Activated CD4-positive, alpha-beta T cell treated with anti-CD3 and anti-CD28 coated beads, Interleukin-2, amount 50 U/mL, for 4 hours (primary cell): ENCODE results near the gene DHX32.
"Not testable (repeated sequence)": the region's sequence is repeated elsewhere in the genome, so short reads cannot be mapped to it uniquely, and the experiment has no call there.

Source experiments
- DNase-seq, 2 experiments: peaks; one replicate each; pipeline ENCODE4 v3.0.0-alpha.2; 2020

DHX32 gene, protein sequence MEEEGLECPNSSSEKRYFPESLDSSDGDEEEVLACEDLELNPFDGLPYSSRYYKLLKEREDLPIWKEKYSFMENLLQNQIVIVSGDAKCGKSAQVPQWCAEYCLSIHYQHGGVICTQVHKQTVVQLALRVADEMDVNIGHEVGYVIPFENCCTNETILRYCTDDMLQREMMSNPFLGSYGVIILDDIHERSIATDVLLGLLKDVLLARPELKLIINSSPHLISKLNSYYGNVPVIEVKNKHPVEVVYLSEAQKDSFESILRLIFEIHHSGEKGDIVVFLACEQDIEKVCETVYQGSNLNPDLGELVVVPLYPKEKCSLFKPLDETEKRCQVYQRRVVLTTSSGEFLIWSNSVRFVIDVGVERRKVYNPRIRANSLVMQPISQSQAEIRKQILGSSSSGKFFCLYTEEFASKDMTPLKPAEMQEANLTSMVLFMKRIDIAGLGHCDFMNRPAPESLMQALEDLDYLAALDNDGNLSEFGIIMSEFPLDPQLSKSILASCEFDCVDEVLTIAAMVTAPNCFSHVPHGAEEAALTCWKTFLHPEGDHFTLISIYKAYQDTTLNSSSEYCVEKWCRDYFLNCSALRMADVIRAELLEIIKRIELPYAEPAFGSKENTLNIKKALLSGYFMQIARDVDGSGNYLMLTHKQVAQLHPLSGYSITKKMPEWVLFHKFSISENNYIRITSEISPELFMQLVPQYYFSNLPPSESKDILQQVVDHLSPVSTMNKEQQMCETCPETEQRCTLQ

GRCh38 chr10:125881192-125881591 lies at the start of gene DHX32:
TSS of gene DHX32 (minus strand) at chr10:125881292. CDS start at chr10:125880824, 468 bp downstream.
- no peak for DNase-seq

GRCh38 chr10:125929618-125930017 lies 48.5 kb upstream of the DHX32 start:
- no peak for DNase-seq

DNA sequence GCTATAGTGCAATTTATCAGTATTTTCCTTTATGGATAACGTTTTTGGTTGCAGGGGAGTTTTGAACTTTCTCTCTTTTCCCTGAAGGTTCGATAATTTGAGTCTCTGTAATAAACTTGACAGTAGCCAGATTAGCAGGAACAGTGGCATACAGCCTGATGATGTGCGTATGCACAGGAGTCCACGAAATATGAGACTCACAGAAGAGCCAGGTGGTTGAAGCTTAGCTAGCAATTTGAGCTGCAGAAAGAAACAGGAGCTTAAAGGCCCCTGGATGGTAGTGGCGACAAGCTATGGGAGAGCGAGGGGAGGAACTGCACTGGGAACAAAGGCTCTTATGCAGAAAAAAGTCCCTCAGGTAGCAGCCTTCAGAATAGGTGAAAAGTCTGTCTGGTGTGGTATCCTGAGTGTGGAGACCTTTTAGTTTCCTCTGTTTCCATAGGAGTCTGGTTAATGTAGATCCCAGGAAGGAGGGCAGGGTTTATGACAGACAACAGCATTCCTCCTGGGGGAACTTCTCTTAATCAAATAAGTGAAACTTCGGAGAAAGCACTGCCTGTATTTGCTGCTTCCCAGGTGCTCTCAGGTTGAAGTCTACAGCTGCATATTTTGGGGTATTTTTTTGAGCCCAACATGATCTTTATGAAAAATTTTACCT lies 48.0 kb upstream of the DHX32 start:
- no peak for DNase-seq

DNA sequence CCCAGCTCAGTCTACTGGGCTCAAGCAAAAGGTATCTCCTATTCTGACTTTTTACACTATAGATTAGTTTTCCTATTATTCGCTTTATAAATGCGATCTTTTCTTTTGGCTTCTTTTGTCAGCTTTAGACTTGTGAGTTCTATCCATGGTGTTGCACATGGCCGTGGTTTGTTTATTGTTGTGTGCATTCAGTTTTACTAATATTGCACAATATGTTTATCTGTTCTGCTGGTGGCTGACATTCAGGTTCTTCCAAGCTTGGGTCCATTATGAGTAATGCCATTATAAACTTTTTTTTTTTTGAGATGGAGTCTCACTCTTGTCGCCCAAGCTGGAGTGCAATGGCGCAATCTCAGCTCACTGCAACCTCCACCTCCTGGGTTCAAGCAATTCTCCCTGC lies 46.2 kb upstream of the DHX32 start:
- DNase-seq: not testable (repeated sequence)

DNA sequence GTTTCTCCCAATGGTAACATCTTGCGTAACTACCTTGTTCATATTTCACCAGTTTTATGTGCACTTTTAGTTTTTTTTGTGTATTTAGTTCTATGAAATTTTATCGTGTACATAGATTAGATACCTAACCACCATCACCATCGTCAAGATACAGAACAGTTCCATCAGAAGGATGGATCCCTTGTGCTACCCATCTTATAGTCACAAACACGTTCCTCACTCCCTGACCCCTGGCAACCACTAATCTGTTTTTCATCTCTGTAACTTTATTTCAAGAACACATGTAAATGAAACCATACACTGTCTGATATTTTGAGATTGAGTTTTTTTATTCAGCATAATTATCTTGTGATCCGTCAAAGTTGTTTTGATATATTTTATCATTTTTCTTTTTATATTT lies 45.2 kb upstream of the DHX32 start:
- DNase-seq: no peak

DNA sequence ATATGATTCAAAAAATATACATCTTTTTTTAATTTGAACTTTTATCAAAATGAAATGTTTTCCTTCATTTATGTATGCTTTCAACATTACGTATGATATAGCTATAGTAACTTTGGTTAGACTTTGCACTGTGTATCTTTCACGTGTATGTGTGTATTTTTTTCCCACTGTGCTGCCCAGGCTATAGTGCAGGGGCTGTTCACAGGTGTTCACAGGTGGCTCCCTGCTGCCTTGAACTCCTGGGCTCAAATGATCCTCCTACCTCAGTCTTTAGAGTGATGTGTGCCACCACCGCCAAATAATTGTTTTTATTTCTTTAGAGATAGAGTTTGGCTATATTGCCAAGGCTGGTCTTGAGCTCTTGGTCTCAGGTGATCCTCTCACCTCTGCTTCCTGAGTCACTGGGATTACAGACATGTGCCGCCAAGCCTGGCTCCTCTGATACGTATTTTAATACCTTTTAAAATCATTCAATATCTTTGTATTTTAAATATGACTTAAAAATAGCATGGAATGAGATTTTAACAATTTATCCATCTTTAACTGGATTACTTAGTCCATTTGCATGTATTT lies 44.3 kb upstream of the DHX32 start:
- no peak for DNase-seq

DNA sequence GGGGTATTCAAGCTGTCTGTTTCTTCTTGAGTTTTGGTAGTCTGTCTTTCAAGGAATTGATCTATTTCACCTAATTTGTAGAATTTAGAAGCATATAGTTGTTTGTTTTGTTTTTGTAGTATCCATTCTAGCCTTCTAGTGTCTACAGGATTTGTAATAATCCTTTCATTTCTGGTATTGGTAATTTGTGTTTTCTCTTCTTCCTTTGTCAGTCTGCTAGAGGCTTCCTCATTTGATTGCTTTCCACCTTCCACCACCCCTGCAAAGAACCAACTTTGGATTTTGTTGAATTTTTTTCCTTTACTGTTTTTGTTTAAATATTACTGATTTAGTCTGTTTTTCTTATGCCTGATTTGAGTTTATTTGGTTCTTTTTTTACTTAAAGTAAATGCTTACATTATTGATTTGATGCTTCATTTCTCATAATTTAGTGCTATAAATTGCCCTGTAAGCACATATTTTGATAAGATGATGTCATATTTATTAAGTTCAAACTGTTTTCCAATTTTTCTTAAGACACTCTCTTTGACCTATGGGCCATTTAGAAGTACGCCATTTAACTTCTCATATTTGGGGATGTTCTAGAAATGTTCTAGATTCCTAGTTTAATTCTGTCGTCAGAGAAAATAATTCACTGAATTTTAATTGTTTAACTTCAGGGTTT lies 40.7 kb upstream of the DHX32 start:
- not testable (repeated sequence) for DNase-seq

GRCh38 chr10:125917704-125918361 lies 36.7 kb upstream of the DHX32 start:
- not testable (repeated sequence) for DNase-seq

GRCh38 chr10:125916977-125917376 lies 35.9 kb upstream of the DHX32 start:
- DNase-seq: no peak

DNA sequence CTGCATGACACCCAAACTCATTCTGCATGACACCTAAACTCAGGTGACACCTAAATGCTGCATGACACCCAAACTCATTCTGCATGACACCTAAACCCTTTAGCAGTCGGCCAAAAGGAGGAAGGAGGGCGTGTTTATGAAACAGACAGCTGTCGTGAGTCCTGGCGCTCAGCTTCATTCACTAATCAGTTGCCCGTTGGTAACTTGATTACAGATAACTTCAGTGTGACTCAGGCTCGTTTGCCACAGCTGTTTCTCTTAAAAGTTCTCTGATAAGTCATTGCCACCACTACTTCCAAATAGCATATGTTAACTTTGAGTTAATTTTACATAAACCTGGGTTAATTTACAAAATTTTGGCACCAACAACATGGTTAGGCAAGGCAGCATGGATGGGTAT lies 32.2 kb upstream of the DHX32 start:
- not testable (repeated sequence) for DNase-seq

DNA sequence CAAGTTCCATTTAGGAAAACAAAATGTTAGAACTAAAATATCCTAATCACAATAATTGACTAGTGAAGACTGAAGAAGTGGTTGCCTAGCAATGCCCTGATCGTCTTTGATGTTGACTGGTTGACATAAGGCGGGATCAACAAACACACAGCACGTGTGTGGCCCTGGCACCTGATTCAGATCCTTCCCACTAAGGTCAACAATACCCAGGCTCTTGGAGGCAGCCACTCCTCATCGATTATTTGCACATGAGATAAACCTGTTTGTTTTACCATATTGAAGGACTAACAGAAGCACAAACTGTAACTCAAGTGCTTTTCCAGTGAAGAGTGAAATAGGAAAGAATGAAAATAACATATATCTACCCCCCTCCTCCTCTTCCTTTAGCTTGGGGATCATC lies 30.9 kb upstream of the DHX32 start:
- no peak for DNase-seq

DNA sequence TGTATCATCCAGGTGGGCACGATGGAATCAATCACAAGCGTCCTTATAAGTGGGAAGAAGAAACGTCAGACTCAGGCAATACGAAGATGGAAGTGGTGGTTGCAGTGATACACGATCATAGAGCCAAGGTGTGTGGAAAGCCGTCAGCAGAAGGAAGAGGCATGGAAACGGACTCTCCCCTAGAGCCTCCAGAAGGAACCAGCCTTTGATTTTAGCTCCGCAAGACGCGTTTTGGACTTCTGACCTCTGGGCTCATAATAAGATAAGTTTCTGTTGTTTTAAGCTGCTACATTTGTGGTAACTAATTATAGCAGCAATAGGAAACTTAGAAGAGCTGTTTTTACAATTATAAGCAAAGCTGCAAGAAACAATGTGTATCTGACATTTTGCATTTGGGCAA lies 30.1 kb upstream of the DHX32 start:
- DNase-seq: no peak

DNA sequence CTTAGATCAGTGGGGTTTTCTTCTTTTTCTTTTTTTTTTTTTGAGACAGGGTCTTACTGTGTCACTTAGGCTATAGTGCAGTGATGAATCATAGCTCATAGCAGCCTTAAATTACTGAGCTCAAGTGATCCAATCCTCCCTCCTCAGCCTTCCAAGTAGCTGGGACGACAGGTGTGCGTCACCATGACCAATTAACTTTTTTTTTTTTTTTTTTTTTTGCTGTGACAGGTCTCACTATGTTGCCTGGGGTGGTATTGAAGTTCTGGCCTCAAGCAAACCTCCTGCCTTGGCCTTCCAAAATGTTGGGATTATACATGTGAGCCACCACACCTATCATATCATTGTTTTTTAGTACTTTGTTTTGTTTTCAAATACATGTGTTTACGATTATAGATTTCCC lies 28.4 kb upstream of the DHX32 start:
- not testable (repeated sequence) for DNase-seq

GRCh38 chr10:125908813-125909212 lies 27.7 kb upstream of the DHX32 start:
- not testable (repeated sequence) for DNase-seq

- not testable (repeated sequence) for DNase-seq
These were observed 26.5 kb upstream of the DHX32 start for GRCh38 chr10:125907598-125907997.

DNA sequence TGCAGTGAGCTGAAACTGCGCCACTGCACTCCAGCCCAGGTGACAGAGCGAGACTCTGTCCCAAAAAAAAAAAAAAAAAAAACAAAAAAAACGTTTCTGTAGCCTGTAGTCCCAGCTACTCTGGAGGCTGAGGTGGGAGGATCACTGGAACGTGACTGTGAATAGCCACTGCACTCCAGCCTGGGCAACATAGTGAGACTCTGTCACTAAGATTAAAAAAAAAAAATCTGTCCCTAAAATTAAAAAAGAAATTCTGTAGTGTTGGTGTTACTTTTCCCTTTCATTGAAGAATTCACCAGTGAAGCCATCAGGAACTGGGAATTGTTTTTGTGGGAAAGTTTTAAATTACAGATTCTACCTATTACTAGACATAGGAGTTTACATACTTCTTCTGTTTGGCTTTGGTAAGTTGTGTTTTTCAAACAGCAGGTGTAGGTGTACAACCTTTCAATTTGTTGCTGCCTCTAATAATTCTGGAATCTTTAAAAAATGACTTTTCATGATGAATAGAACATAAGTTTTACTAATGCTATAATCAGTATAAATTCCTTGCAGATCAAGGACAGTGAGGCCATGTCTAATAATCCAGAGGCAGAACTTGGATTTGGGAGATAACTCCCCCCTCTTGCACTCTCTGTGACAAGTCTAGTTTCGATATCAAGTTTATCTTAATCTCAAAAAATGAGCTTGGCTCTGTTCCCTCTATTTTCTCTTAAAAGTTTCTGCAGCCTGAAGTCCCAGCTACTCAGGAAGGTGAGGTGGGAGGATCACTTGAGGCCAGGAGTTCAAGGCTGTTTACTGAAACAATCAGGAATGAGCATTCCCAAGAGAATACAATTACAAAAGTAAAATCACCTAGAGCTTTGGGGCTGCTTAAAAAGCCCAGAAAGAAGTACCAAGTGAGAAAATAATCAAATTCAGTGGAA lies 24.2 kb upstream of the DHX32 start:
- DNase-seq: not testable (repeated sequence)

- not testable (repeated sequence) for DNase-seq
These were observed 22.1 kb upstream of the DHX32 start for GRCh38 chr10:125903135-125903640.

DNA sequence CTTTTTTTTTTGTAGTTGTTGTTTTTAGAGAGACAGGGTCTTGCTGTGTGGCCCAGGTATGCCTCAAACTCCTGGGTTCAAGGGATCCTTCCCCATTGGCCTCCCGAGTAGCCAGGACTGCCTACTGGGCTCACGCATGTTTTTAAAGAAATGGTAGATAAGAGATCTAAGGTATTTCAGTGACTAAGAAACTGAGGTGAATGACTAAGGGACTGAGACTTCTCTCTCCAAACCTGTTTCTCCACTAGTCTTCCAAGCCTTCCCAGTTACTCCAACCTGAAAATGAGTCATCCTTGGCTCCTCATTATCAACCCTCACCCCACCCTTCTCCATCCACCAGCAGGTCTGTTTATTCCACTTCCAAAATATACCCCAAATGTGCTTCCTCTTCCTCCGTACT lies 19.9 kb upstream of the DHX32 start:
- DNase-seq: not testable (repeated sequence)

DNA sequence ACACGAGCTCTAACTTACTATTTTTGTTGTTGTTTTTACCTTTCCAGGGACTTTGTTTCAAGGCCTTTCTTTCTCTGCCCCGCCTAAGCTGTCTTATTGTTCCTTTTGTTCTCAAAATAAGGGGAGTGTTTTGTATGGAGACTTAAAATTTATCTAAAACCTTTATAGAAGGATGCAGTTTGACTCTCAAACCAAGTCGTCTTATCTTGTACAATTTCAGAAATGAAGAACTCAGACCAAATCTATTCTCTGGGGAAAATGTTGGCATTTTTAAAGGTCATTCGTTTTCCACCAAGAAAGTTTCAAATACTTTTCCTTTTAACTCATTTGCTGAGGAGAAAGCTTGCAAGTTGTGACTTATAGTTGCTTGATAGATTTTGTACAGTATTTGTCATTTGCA lies 16.2 kb upstream of the DHX32 start:
- not testable (repeated sequence) for DNase-seq

DNA sequence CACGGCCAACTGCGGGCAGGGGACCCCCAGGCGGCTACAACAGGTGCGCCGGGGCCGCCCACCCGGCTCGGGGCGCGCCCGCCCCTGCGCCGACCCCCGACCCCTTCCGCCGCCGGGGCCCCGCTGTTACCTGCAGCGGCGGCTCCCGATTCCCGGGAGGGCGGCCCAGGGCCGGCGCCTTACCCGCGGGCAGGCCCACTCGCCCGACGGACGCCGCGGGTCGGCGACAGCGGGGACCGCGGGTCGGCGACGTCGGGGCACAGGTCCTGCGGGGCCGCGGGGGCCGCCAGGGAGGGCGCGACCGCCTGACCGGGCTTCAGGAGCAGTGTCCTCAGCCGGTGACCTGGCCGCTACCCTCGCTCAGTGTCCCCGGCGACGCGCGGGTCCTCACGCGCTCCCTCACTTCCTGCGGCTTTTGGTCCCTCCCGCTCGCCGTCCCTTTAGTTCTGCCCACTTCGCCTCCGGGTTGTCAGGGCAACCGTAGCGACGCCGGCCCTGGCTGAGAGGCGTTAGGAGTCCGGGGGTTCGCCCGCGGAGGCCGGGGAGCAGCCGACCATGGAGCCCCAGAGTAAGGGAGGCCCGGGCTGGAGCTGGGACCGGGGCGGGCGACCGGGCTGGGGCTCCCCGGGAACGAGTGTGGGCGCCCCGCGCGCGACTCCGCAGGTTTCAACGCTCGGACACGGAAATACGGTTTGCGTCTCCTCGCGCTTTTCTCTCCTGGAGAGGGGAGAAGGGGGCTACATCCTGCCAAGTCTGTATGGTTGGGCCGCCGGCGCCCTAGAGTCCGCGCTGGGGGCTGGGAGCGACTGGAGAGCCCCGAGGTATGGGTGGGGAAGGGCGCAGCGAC lies 15.2 kb upstream of the DHX32 start, which contains the start of gene FANK1:
Gene FANK1, plus strand, starts transcription at position 477 of the 847 bp plus-strand sequence. Its CDS starts 79 bp downstream, at position 556.
- peak; percentile 74 to 77 for DNase-seq
